ENCODE results near the gene MC3R. TPM values are rescaled to one million over a fixed set of nuclear protein-coding genes. Genes with fewer than 3 reads are reported as not detected.

The MC3R gene
- total RNA-seq, 1 experiment from 2014 or later = not detected

- no peak overlapping the region for H3K56ac ChIP-seq (ENCODE audit: insufficient read length, low read depth, low read length)
- H3K23me2 ChIP-seq (ENCODE audit: insufficient read length, low read depth, low read length, poor library complexity, severe bottlenecking) = no peaks in the 10 kb centered on the region
- H3K4me1 ChIP-seq (ENCODE audit: insufficient read depth, low read length) = no peaks in the 10 kb centered on the region
- H2BK120ac ChIP-seq (ENCODE audit: low read depth, low read length, poor library complexity, severe bottlenecking) = no peak overlapping the region
- no peak overlapping the region for H2AFZ ChIP-seq (ENCODE audit: low read length)
- H3K9me3 ChIP-seq (ENCODE audit: control insufficient read depth, low read depth, low read length) = peaks cover 42% of the 10 kb centered on the region
- DNase-seq = no peak
- H3K4ac ChIP-seq (ENCODE audit: low read depth, low read length) = no peak overlapping the region
- Mint-ChIP-seq H3K27ac (no peak overlapping the region), H3K4me1 (no peaks in the 10 kb centered on the region), H3K27me3 (ENCODE audit: low read depth) (peaks cover 18% of the 10 kb centered on the region), H3K9me3 (peaks cover 85 to 91% of the 10 kb centered on the region in 2 experiments), H3K36me3 (ENCODE audit: insufficient read depth in 1 of 3, low read depth in 3 of 3) (peaks cover 2 to 32% (median 7%) of the 10 kb centered on the region in 3 experiments; a peak in 5 of 7 replicates), H3K4me3 (no peak overlapping the region)
- H3K14ac ChIP-seq (ENCODE audit: insufficient read depth, low read length) = no peak overlapping the region
- H3K27me3 ChIP-seq (ENCODE audit: insufficient read depth, low read length) = no peaks in the 10 kb centered on the region; the same call in 1 of the 2 replicates
- no peak overlapping the region for H3K18ac ChIP-seq (ENCODE audit: insufficient read length, low read depth, low read length)
- H2AK5ac ChIP-seq (ENCODE audit: insufficient read length, low read length) = no peak overlapping the region
- no peak overlapping the region for H3K4me2 ChIP-seq (ENCODE audit: insufficient read depth, insufficient read length, low read length)
- H4K8ac ChIP-seq (replicated peaks; ENCODE audit: insufficient read length, low read depth, low read length) = no peak overlapping the region
- no peak overlapping the region for H4K91ac ChIP-seq (ENCODE audit: insufficient read length, low read depth, low read length)
- TF ChIP-seq, protein P1, sequence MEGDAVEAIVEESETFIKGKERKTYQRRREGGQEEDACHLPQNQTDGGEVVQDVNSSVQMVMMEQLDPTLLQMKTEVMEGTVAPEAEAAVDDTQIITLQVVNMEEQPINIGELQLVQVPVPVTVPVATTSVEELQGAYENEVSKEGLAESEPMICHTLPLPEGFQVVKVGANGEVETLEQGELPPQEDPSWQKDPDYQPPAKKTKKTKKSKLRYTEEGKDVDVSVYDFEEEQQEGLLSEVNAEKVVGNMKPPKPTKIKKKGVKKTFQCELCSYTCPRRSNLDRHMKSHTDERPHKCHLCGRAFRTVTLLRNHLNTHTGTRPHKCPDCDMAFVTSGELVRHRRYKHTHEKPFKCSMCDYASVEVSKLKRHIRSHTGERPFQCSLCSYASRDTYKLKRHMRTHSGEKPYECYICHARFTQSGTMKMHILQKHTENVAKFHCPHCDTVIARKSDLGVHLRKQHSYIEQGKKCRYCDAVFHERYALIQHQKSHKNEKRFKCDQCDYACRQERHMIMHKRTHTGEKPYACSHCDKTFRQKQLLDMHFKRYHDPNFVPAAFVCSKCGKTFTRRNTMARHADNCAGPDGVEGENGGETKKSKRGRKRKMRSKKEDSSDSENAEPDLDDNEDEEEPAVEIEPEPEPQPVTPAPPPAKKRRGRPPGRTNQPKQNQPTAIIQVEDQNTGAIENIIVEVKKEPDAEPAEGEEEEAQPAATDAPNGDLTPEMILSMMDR (conservative IDR thresholded peaks at IDR 0.05) = no peak
- no peak overlapping the region for H2BK12ac ChIP-seq (ENCODE audit: insufficient read length, low read depth, low read length)
- no CpG with 5 or more reads among the region's 6 CpGs for WGBS (ENCODE audit: extremely low coverage, insufficient read length, low lambda C conversion rate)
- H2BK15ac ChIP-seq (ENCODE audit: low read depth, low read length) = no peak overlapping the region
- H3T11ph ChIP-seq (ENCODE audit: low read length) = no peak overlapping the region
- H4K20me1 ChIP-seq (ENCODE audit: control insufficient read depth, insufficient read depth, insufficient read length) = no peaks in the 10 kb centered on the region
- H3K9ac ChIP-seq (ENCODE audit: extremely low read depth, insufficient read length, low read length) = no peak overlapping the region
- no peak overlapping the region for H4K5ac ChIP-seq (ENCODE audit: insufficient read length, low read depth, low read length)
- no peaks in the 10 kb centered on the region for H3K79me1 ChIP-seq (ENCODE audit: insufficient read depth, low read depth, low read length, poor library complexity, severe bottlenecking)
- no peak overlapping the region for H3K23ac ChIP-seq (ENCODE audit: insufficient read length, low read depth, low read length)
- no peaks in the 10 kb centered on the region; the same call in 1 of the 2 replicates for H3K79me2 ChIP-seq (ENCODE audit: insufficient read depth, low read length)
- H2BK20ac ChIP-seq (ENCODE audit: low read depth, low read length, poor library complexity, severe bottlenecking) = no peak overlapping the region
- H3K27ac ChIP-seq (ENCODE audit: insufficient read length, low read depth, low read length) = no peak overlapping the region
- no peak overlapping the region for H2BK5ac ChIP-seq (ENCODE audit: insufficient read length, low read length)
Measured at GRCh38 chr20:56244259-56244658, 4.3 kb upstream of the MC3R start.

All from H9 (cell line).